ENCODE data around the gene DYNLL1.

Gene DYNLL1

GRCh38 chr12:120538281-120539156 lies 42.6 kb downstream of the DYNLL1 start:
- peaks cover 41% of the 10 kb centered on the region for H3K36me3 Mint-ChIP-seq (ENCODE audit: low read depth)
- peaks cover 48% of the 10 kb centered on the region for H3K4me1 Mint-ChIP-seq (ENCODE audit: low read depth)

GRCh38 chr12:120539303-120539702 lies 43.4 kb downstream of the DYNLL1 start:
- no peaks in the 10 kb centered on the region for H3K9me3 Mint-ChIP-seq
- H3K4me3 Mint-ChIP-seq, result peak overlapping the region; percentile 94
- H3K4me1 Mint-ChIP-seq (ENCODE audit: low read depth), result peaks cover 45% of the 10 kb centered on the region
- no peaks in the 10 kb centered on the region for H3K27me3 Mint-ChIP-seq (ENCODE audit: low read depth)
- H3K27ac Mint-ChIP-seq, result peak overlapping the region; percentile 76
- H3K36me3 Mint-ChIP-seq (ENCODE audit: low read depth), result peaks cover 40% of the 10 kb centered on the region
- DNase-seq (ENCODE audit: low spot score), result no peak

More at GRCh38 chr12:120538281-120539156, 42.6 kb downstream of the DYNLL1 start:
- H3K9me3 Mint-ChIP-seq, result no peaks in the 10 kb centered on the region
- H3K27me3 Mint-ChIP-seq (ENCODE audit: low read depth), result no peaks in the 10 kb centered on the region
- no peak for DNase-seq (ENCODE audit: low spot score)
- peak overlapping the region; percentile 94 for H3K4me3 Mint-ChIP-seq
- peak overlapping the region; percentile 76 for H3K27ac Mint-ChIP-seq

GRCh38 chr12:120540445-120540844 lies 44.5 kb downstream of the DYNLL1 start:
- Mint-ChIP-seq H3K27me3 (ENCODE audit: low read depth) (no peaks in the 10 kb centered on the region), H3K27ac (peak overlapping the region; percentile 67), H3K4me3 (no peak overlapping the region), H3K9me3 (no peaks in the 10 kb centered on the region), H3K36me3 (ENCODE audit: low read depth) (peaks cover 41% of the 10 kb centered on the region), H3K4me1 (ENCODE audit: low read depth) (peaks cover 45% of the 10 kb centered on the region)
- DNase-seq (ENCODE audit: low spot score), result no peak

- H3K27ac Mint-ChIP-seq, result no peak overlapping the region
- no peak for DNase-seq (ENCODE audit: low spot score)
- peaks cover 33% of the 10 kb centered on the region for H3K4me1 Mint-ChIP-seq (ENCODE audit: low read depth)
- no peak overlapping the region for H3K4me3 Mint-ChIP-seq
- peaks cover 37% of the 10 kb centered on the region for H3K36me3 Mint-ChIP-seq (ENCODE audit: low read depth)
- H3K9me3 Mint-ChIP-seq, result no peaks in the 10 kb centered on the region
- H3K27me3 Mint-ChIP-seq (ENCODE audit: low read depth), result no peaks in the 10 kb centered on the region
Measured at GRCh38 chr12:120542166-120542565, 46.3 kb downstream of the DYNLL1 start.

GRCh38 chr12:120544691-120545090 lies 48.8 kb downstream of the DYNLL1 start:
- Mint-ChIP-seq H3K36me3 (ENCODE audit: low read depth) (peaks cover 21% of the 10 kb centered on the region), H3K4me1 (ENCODE audit: low read depth) (peaks cover 9% of the 10 kb centered on the region), H3K9me3 (no peaks in the 10 kb centered on the region), H3K27ac (no peak overlapping the region), H3K27me3 (ENCODE audit: low read depth) (no peaks in the 10 kb centered on the region), H3K4me3 (no peak overlapping the region)
- no peak for DNase-seq (ENCODE audit: low spot score)

GRCh38 chr12:120546050-120546386 lies 50.1 kb downstream of the DYNLL1 start:
- Mint-ChIP-seq H3K27me3 (ENCODE audit: low read depth) (no peaks in the 10 kb centered on the region), H3K27ac (no peak overlapping the region), H3K4me3 (no peak overlapping the region)

More at GRCh38 chr12:120546050-120546386, 50.1 kb downstream of the DYNLL1 start:
- Mint-ChIP-seq H3K4me1 (ENCODE audit: low read depth) (peaks cover 2% of the 10 kb centered on the region), H3K9me3 (no peaks in the 10 kb centered on the region), H3K36me3 (ENCODE audit: low read depth) (peaks cover 16% of the 10 kb centered on the region)
- DNase-seq (ENCODE audit: low spot score), result no peak
